ENCODE data around the gene SHOX.

Gene SHOX

DNA sequence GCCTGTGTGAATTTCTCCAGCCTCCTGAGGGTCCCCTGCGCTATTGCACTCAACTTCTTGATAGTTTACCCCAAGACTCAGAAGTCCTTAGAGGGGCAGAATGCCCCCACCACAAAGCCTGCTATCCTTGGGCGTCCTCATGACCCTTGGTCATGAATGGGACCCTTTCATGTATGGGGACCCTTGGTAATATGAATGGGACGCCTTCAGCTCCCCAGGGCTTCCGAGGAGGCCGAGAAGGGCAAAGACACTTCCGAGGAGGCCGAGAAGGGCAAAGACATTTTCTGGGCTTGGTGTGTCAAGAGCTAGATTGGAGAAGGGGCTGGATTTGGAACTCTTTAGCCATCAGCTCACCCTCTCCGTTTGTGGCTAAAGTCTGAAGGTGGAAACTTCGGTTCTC is 8.6 kb downstream of the SHOX start:
- TF ChIP-seq, protein P1, sequence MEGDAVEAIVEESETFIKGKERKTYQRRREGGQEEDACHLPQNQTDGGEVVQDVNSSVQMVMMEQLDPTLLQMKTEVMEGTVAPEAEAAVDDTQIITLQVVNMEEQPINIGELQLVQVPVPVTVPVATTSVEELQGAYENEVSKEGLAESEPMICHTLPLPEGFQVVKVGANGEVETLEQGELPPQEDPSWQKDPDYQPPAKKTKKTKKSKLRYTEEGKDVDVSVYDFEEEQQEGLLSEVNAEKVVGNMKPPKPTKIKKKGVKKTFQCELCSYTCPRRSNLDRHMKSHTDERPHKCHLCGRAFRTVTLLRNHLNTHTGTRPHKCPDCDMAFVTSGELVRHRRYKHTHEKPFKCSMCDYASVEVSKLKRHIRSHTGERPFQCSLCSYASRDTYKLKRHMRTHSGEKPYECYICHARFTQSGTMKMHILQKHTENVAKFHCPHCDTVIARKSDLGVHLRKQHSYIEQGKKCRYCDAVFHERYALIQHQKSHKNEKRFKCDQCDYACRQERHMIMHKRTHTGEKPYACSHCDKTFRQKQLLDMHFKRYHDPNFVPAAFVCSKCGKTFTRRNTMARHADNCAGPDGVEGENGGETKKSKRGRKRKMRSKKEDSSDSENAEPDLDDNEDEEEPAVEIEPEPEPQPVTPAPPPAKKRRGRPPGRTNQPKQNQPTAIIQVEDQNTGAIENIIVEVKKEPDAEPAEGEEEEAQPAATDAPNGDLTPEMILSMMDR (conservative IDR thresholded peaks at IDR 0.05; ENCODE audit: control insufficient read depth, insufficient read depth, low read depth, low read length), result no peak
- DNase-seq (ENCODE audit: low read depth), result no peak
- no peak overlapping the region for H3K4me3 ChIP-seq (ENCODE audit: control insufficient read depth, low read depth, low read length)

DNA sequence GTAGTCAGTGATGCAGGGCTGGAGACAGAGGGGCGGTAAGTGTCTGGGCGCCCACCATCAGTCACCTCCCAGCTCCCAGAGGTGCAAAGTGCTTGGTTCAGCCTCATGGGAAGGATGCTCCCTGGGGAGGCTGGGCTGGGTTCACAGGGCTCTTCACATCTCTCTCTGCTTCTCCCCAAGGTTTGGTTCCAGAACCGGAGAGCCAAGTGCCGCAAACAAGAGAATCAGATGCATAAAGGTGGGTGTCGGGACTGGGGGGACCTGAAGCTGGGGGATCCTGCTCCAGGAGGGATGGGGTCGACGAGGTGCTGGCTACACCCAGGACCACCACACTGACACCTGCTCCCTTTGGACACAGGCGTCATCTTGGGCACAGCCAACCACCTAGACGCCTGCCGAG is 10.1 kb downstream of the SHOX start:
- no peak for DNase-seq (ENCODE audit: low read depth)
- no peak overlapping the region for H3K4me3 ChIP-seq (ENCODE audit: control insufficient read depth, low read depth, low read length)
- TF ChIP-seq, protein P1 (conservative IDR thresholded peaks at IDR 0.05; ENCODE audit: control insufficient read depth, insufficient read depth, low read depth, low read length), result no peak

- no peak for DNase-seq (ENCODE audit: low read depth)
- TF ChIP-seq, protein P1 (conservative IDR thresholded peaks at IDR 0.05; ENCODE audit: control insufficient read depth, insufficient read depth, low read depth, low read length), result no peak
- H3K4me3 ChIP-seq (ENCODE audit: control insufficient read depth, low read depth, low read length), result no peak overlapping the region
Measured at GRCh38 chrX:641671-642435, 11.3 kb downstream of the SHOX start.

GRCh38 chrX:642436-643240 is 12.0 kb downstream of the SHOX start:
- TF ChIP-seq, protein P1 (conservative IDR thresholded peaks at IDR 0.05; ENCODE audit: control insufficient read depth, insufficient read depth, low read depth, low read length), result no peak
- no peak overlapping the region for H3K4me3 ChIP-seq (ENCODE audit: control insufficient read depth, low read depth, low read length)
- no peak for DNase-seq (ENCODE audit: low read depth)

- TF ChIP-seq, protein P1 (conservative IDR thresholded peaks at IDR 0.05; ENCODE audit: control insufficient read depth, insufficient read depth, low read depth, low read length), result no peak
- no peak overlapping the region for H3K4me3 ChIP-seq (ENCODE audit: control insufficient read depth, low read depth, low read length)
- no peak for DNase-seq (ENCODE audit: low read depth)
Measured at GRCh38 chrX:643241-643595, 12.6 kb downstream of the SHOX start.

DNA sequence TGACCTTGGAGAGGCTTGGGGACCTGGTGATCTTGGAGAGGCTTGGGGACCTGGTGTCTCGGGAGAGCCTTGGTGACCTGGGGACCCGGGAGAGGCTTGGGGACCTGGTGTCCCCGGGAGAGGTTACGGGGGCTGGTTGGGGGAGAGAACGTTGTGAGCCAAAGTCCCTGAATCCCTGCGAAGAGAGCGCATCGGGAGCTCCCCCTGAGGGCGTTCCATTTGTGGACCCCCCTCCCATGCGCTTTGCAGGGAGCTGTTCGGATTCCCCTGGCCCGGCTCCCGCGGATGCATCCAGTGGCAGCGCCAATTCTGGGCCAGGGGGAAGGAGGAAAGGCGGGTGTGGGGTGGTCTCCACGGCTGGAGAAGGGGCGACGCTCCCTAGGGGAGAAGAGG is 13.3 kb downstream of the SHOX start:
- DNase-seq (ENCODE audit: low read depth), result no peak
- no peak overlapping the region for H3K4me3 ChIP-seq (ENCODE audit: control insufficient read depth, low read depth, low read length)
- TF ChIP-seq, protein P1 (conservative IDR thresholded peaks at IDR 0.05; ENCODE audit: control insufficient read depth, insufficient read depth, low read depth, low read length), result no peak
